ENCODE data around the gene CNOT6L. TPM values are rescaled to one million over a fixed set of nuclear protein-coding genes. Genes with fewer than 3 reads are reported as not detected.

CNOT6L gene
- total RNA-seq, 1 donor from 2014 or later = 22.1 TPM

GRCh38 chr4:77848508-77848907 is 29.3 kb upstream of the CNOT6L start:
- Histone ChIP-seq H3K9me3 (no peaks in the 10 kb centered on the region), H3K27ac (no peak overlapping the region), H3K4me3 (no peak overlapping the region), H3K27me3 (no peaks in the 10 kb centered on the region), H3K4me1 (no peaks in the 10 kb centered on the region), H3K36me3 (no peaks in the 10 kb centered on the region)
- intact Hi-C loops (cut with DNase I) = no loop called here
- no peak for DNase-seq (ENCODE audit: extremely low spot score in 2 of 2)
- TF ChIP-seq POLR2A (IDR thresholded peaks at IDR 0.05) = no peak
- no peak for TF ChIP-seq CTCF (IDR thresholded peaks at IDR 0.05)
- no peak for TF ChIP-seq POLR2AphosphoS5 (IDR thresholded peaks at IDR 0.05; ENCODE audit: insufficient read depth in 1 of 2, low read depth in 1 of 2)

- TF ChIP-seq POLR2AphosphoS5 (IDR thresholded peaks at IDR 0.05; ENCODE audit: insufficient read depth in 1 of 2, low read depth in 1 of 2) = no peak
- TF ChIP-seq CTCF (IDR thresholded peaks at IDR 0.05) = no peak
- no peak for TF ChIP-seq POLR2A (IDR thresholded peaks at IDR 0.05)
- Histone ChIP-seq H3K27me3 (no peaks in the 10 kb centered on the region), H3K4me1 (no peaks in the 10 kb centered on the region), H3K4me3 (no peak overlapping the region), H3K27ac (no peak overlapping the region), H3K9me3 (no peaks in the 10 kb centered on the region), H3K36me3 (no peaks in the 10 kb centered on the region)
- no peak for DNase-seq (ENCODE audit: extremely low spot score in 2 of 2)
- intact Hi-C loops (cut with DNase I) = no loop called here
These were observed 26.8 kb upstream of the CNOT6L start for GRCh38 chr4:77845929-77846328.

- no peaks in the 10 kb centered on the region for H3K9me3 ChIP-seq
- no peak for DNase-seq (ENCODE audit: extremely low spot score in 2 of 2)
- no peak overlapping the region for H3K4me3 ChIP-seq
- TF ChIP-seq CTCF (IDR thresholded peaks at IDR 0.05) (no peak), POLR2AphosphoS5 (IDR thresholded peaks at IDR 0.05; ENCODE audit: insufficient read depth in 1 of 2, low read depth in 1 of 2) (no peak)
- H3K27ac ChIP-seq = no peak overlapping the region
- no peaks in the 10 kb centered on the region for H3K27me3 ChIP-seq
- H3K36me3 ChIP-seq = no peaks in the 10 kb centered on the region
- intact Hi-C loops (cut with DNase I) = no loop called here
- H3K4me1 ChIP-seq = no peaks in the 10 kb centered on the region
These were observed 26.2 kb upstream of the CNOT6L start for GRCh38 chr4:77845400-77845799.

GRCh38 chr4:77844363-77844762 is 25.2 kb upstream of the CNOT6L start:
- intact Hi-C loops (cut with DNase I) = no loop called here
- Histone ChIP-seq H3K27me3 (no peaks in the 10 kb centered on the region), H3K4me1 (no peaks in the 10 kb centered on the region), H3K27ac (no peak overlapping the region), H3K4me3 (no peak overlapping the region), H3K9me3 (no peaks in the 10 kb centered on the region), H3K36me3 (no peaks in the 10 kb centered on the region)
- no peak for DNase-seq (ENCODE audit: extremely low spot score in 2 of 2)
- TF ChIP-seq POLR2A (IDR thresholded peaks at IDR 0.05) (no peak), POLR2AphosphoS5 (IDR thresholded peaks at IDR 0.05; ENCODE audit: insufficient read depth in 1 of 2, low read depth in 1 of 2) (no peak), CTCF (IDR thresholded peaks at IDR 0.05) (no peak)

- Histone ChIP-seq H3K4me1 (no peaks in the 10 kb centered on the region), H3K9me3 (no peaks in the 10 kb centered on the region), H3K27ac (no peak overlapping the region), H3K36me3 (no peaks in the 10 kb centered on the region), H3K4me3 (no peak overlapping the region), H3K27me3 (no peaks in the 10 kb centered on the region)
- DNase-seq (ENCODE audit: extremely low spot score in 2 of 2) = no peak
- no peak for TF ChIP-seq POLR2AphosphoS5 (IDR thresholded peaks at IDR 0.05; ENCODE audit: insufficient read depth in 1 of 2, low read depth in 1 of 2)
- TF ChIP-seq POLR2A (IDR thresholded peaks at IDR 0.05) = no peak
- TF ChIP-seq CTCF (IDR thresholded peaks at IDR 0.05) = no peak
- intact Hi-C loops (cut with DNase I) = no loop called here
These were observed 24.5 kb upstream of the CNOT6L start for GRCh38 chr4:77843628-77844027.
